ENCODE results near the gene B3GALT5.
"Not testable (repeated sequence)": the region's sequence is repeated elsewhere in the genome, so short reads cannot be mapped to it uniquely, and the experiment has no call there.

B3GALT5 gene

GRCh38 chr21:39667353-39667891, 54.7 kb downstream of the B3GALT5 start:
- DNase-seq (ENCODE audit: low spot score) = no peak

GRCh38 chr21:39668369-39668768, 55.6 kb downstream of the B3GALT5 start:
- no peak for DNase-seq (ENCODE audit: low spot score)

GRCh38 chr21:39669485-39669884, 56.7 kb downstream of the B3GALT5 start:
- DNase-seq (ENCODE audit: low spot score) = no peak

- DNase-seq (ENCODE audit: low spot score) = no peak
Observed at GRCh38 chr21:39669976-39670661, 57.4 kb downstream of the B3GALT5 start.

GRCh38 chr21:39670701-39671100, 58.0 kb downstream of the B3GALT5 start:
- DNase-seq (ENCODE audit: low spot score) = no peak

GRCh38 chr21:39671986-39672385, 59.2 kb downstream of the B3GALT5 start:
- no peak for DNase-seq (ENCODE audit: low spot score)

- no peak for DNase-seq (ENCODE audit: low spot score)
Observed at GRCh38 chr21:39673163-39673562, 60.4 kb downstream of the B3GALT5 start.

GRCh38 chr21:39673736-39674135, 61.0 kb downstream of the B3GALT5 start:
- no peak for DNase-seq (ENCODE audit: low spot score)

- no peak for DNase-seq (ENCODE audit: low spot score)
Observed at GRCh38 chr21:39674801-39675200, 62.1 kb downstream of the B3GALT5 start.

GRCh38 chr21:39675590-39675989, 62.9 kb downstream of the B3GALT5 start:
- DNase-seq (ENCODE audit: low spot score) = no peak

GRCh38 chr21:39675993-39676661, 63.4 kb downstream of the B3GALT5 start:
- DNase-seq (ENCODE audit: low spot score) = no peak

GRCh38 chr21:39680216-39680615, 67.5 kb downstream of the B3GALT5 start:
- DNase-seq (ENCODE audit: low spot score) = no peak

GRCh38 chr21:39681257-39681656, 68.5 kb downstream of the B3GALT5 start:
- DNase-seq (ENCODE audit: low spot score) = no peak

GRCh38 chr21:39681845-39682244, 69.1 kb downstream of the B3GALT5 start:
- no peak for DNase-seq (ENCODE audit: low spot score)

- DNase-seq (ENCODE audit: low spot score) = no peak
Observed at GRCh38 chr21:39685236-39685635, 72.5 kb downstream of the B3GALT5 start.

- DNase-seq (ENCODE audit: low spot score) = no peak
Observed at GRCh38 chr21:39685991-39686390, 73.3 kb downstream of the B3GALT5 start.

GRCh38 chr21:39686646-39687468, 74.1 kb downstream of the B3GALT5 start:
- no peak for DNase-seq (ENCODE audit: low spot score)

- DNase-seq (ENCODE audit: low spot score) = no peak
Observed at GRCh38 chr21:39688010-39688409, 75.3 kb downstream of the B3GALT5 start.

- not testable (repeated sequence) for DNase-seq (ENCODE audit: low spot score)
Observed at GRCh38 chr21:39689860-39690259, 77.1 kb downstream of the B3GALT5 start.

GRCh38 chr21:39690454-39690853, 77.7 kb downstream of the B3GALT5 start:
- no peak for DNase-seq (ENCODE audit: low spot score)

GRCh38 chr21:39694750-39695149, 82.0 kb downstream of the B3GALT5 start:
- DNase-seq (ENCODE audit: low spot score) = no peak

GRCh38 chr21:39696196-39696595, 83.5 kb downstream of the B3GALT5 start:
- no peak for DNase-seq (ENCODE audit: low spot score)

- DNase-seq (ENCODE audit: low spot score) = no peak
Observed at GRCh38 chr21:39696618-39697017, 83.9 kb downstream of the B3GALT5 start.
